HG03432 (cell line): Measurements from ENCODE around the gene ANKS6.
A peak's percentile ranks its signal among the peaks of the same experiment; 100 is the strongest.

Experiments
- ATAC-seq: cut with Tn5 transposase; IDR thresholded peaks from one replicate; pipeline ENCODE4 v1.9.1; 2021; ENCODE audit warnings: mild to moderate bottlenecking, moderate library complexity; ENCODE audit not compliant: unreplicated experiment

The ANKS6 gene

DNA sequence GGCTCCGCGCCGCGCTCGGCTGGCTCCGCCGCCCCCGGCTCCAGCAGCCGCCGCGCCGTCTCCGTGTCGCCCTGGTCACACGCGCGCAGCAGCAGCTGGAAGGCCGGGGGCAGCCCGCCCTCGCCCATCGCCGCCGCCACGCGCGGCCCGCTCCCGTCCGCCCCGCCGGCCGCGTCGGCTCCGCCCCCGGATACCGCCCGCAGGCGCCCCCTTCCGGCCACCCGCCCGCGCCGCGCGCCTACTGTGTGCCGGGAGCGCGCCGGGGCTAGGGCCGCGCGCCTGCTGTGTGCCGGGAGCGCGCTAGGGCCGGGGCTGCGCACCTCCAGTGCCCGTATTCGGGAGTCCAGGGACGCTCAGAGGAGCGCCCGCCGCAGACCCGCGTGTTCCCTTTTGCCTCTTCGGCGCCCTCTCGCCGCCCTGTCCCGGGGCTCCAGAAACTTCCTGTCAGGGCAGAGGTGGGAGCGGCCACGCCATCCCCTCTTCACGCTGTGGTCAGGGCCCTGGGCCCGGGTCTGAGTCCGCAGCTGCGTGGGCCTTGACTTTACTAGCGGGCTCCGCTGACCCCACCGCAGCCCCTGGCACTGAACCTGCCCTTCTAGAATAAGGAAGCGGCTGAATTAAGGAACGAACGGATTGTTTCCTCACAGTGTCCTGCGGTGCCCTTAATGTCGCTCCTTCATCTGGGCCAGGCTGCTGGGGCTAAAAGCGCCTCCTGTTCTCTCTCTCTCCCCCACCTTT lies at the start of gene ANKS6:
TSS of gene ANKS6 (minus strand) at position 192 of the 738 bp plus-strand sequence. CDS start at position 128, 64 bp downstream.
- ATAC-seq, result peak; percentile 94

DNA sequence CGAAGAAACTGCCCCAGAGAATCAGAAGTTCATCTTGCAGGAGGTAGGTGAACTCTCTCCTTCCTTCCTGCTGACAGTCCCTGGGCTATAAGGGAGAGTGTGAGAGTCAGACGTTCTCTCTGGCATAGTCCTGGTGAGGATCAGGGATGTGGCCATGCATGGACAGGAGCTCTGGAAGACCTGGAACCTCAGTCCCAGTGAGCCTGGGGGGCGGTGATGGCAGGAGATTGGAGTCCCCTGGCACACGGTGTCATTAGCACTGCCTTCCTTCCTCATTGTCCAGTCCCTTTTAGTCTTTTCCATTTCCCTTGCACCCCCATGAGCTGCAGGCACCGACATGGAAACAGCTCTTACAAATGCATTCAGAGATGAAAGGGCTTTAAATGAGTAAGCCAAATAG lies 49.7 kb upstream of the ANKS6 start:
- ATAC-seq, result no peak

- no peak for ATAC-seq
These were observed 46.2 kb upstream of the ANKS6 start for GRCh38 chr9:98842510-98842909.

- no peak for ATAC-seq
These were observed 43.4 kb upstream of the ANKS6 start for GRCh38 chr9:98839724-98840123.

- ATAC-seq, result no peak
These were observed 42.7 kb upstream of the ANKS6 start for GRCh38 chr9:98838868-98839565.

- ATAC-seq, result no peak
These were observed 42.0 kb upstream of the ANKS6 start for GRCh38 chr9:98838155-98838867.

DNA sequence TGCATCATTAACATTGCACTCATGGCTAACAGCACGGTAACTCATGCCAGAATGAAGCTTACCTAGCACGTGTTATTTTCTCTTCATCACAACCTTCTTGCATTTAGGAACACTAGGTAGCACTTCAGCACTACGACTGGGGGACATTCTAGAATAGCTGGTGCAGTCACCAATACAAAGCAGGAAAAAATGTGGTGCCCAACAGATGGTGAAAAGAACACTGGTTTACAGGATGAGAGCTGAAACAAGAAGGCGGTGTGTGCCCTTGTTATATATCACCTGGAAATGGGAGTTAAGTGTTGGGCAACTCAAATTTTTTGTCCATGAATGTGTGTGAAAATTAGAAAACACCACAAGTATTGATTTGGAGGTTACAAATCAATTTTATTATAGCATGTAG lies 41.2 kb upstream of the ANKS6 start:
- no peak for ATAC-seq

DNA sequence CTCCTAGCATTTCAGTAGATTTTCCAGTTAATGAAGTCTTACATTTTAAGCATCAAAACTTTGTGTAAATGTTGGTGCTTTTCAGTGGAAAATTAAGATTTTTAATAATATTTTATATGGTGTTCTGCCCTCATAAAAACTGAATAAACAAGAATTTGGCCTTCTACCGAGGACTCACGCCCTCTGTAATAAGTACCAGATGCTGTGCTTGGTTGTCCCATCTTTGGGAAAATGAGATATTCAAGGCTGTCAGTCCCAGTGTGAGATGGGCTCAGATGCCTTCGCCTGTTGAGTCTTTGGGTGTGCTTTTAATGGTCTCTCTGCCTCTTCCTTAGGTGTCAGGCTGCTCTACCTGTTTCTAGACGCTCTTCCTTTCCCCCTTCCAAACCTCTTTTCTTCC lies 39.9 kb upstream of the ANKS6 start:
- ATAC-seq, result no peak

- no peak for ATAC-seq
These were observed 38.0 kb upstream of the ANKS6 start for GRCh38 chr9:98834386-98834785.

DNA sequence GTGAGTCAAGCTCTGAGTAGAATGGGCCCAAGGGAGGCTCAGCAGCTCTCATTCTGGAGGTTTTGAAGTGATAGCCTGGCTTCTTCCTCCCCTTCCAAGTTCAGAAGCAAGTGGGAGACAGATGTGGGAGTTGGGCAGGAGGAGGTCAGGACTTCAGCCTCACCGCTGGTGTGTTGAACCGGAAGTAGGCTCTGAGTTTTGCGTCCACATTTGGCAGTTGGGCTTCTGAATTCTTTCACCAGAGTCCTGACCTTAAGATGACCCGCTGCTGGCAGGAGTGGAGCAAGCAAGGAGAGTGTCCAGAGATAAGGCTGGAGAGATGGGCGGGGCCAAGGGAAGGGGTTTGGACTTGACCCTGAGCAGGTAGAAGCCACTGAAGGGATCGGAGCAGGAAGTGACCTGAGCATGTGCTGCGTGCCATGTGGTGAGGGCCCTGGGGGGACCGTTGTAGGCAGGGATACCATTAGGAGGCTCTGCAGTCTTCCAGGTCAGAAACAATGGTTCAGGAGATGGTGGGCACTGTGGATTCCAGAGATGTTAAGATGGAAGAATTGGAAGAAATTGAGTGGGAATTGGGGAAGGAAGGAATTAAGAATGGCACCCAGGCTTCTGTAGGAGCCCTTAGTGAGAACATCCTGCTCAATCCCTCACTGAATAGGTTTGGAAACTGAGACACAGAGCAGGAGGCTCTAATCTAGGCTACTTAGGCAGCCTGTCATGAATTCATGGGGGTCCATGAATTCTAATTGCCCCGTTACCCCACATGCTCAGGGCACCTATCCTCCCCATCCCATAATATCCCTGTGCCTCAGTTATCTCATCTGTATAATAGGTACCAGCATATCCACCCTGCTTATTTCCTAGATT lies 37.0 kb upstream of the ANKS6 start:
- ATAC-seq, result no peak

- no peak for ATAC-seq
These were observed 36.4 kb upstream of the ANKS6 start for GRCh38 chr9:98832768-98833089.

DNA sequence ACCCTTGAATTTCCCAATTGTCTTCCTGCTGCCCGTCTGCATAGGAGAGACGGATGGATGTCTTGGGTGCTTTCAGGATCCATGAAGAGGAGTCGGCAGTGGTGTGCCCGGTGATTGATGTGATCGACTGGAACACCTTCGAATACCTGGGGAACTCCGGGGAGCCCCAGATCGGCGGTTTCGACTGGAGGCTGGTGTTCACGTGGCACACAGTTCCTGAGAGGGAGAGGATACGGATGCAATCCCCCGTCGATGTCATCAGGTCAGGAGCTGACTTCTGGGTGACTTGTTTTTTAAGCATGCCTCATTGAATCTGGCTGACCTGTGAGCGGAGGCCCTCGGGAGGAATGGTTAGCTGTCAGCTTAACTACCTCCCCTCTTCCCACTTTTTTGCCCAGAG lies 35.3 kb upstream of the ANKS6 start:
- ATAC-seq, result no peak

DNA sequence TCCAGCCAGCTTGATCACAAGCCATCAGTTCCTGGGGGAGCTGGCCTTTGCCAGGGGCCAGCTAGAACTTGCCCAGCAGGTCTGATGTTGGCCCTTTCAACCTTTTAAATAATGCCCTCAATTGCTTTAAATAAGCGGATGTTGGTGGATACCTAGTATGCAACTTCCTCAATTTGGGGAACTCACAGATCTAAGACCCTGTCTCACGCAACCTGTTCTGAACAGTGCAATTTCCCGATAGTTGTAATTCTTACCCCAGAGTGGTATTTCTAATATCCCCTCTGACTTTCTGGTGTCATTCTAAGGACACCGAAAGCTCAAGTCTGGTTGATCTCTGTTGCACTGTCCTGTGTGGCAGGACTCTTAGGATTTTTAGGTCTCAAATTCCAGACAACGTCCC lies 34.2 kb upstream of the ANKS6 start:
- ATAC-seq, result no peak

- no peak for ATAC-seq
These were observed 33.4 kb upstream of the ANKS6 start for GRCh38 chr9:98829766-98830165.

GRCh38 chr9:98826716-98827115 lies 30.4 kb upstream of the ANKS6 start:
- no peak for ATAC-seq

- ATAC-seq, result no peak
These were observed 29.1 kb upstream of the ANKS6 start for GRCh38 chr9:98825414-98825813.

GRCh38 chr9:98823666-98824334 lies 27.4 kb upstream of the ANKS6 start:
- no peak for ATAC-seq

- ATAC-seq, result no peak
These were observed 26.3 kb upstream of the ANKS6 start for GRCh38 chr9:98822661-98823060.

- ATAC-seq, result no peak
These were observed 25.5 kb upstream of the ANKS6 start for GRCh38 chr9:98821831-98822230.

GRCh38 chr9:98819231-98819630 lies 22.9 kb upstream of the ANKS6 start:
- no peak for ATAC-seq

- ATAC-seq, result no peak
These were observed 22.4 kb upstream of the ANKS6 start for GRCh38 chr9:98818764-98819163.
